IMR-90 (cell line): ENCODE results near the gene MTR. TPM values are rescaled to one million over a fixed set of nuclear protein-coding genes. Genes with fewer than 3 reads are reported as not detected.
A peak's percentile ranks its signal among the peaks of the same experiment; 100 is the strongest.

ENCODE experiments used
- ATAC-seq: fragments of 200-7000 bp; cut with Tn5 transposase; 2 replicates; pipeline ENCODE4 v1.9.1; 2020; ENCODE audit warnings: low read depth, mild to moderate bottlenecking, moderate library complexity
- BruUV-seq: library from RNA; stranded (reverse); fragments of 400-500 nt; replicated peaks from 2 replicates; lab custom pipeline; 2021; lab: Mats Ljungman, UMichigan
- CTCF ChIA-PET: fragments of 300-600 bp; formaldehyde crosslinking; extraction: SDS; loops from one replicate; lab custom pipeline; 2021; ENCODE audit warnings: antibody characterized with exemption; lab: Yijun Ruan, JAX
- POLR2A ChIA-PET: fragments of 300-600 bp; sonication (Branson Sonifier 250); formaldehyde crosslinking; loops from one replicate; lab custom pipeline; 2022; ENCODE audit warnings: antibody characterized with exemption; ENCODE audit not compliant: unreplicated experiment; lab: Charles Lee
- DNase-seq: peaks from one replicate; pipeline ENCODE4 v3.0.0; 2013
- H2AFZ ChIP-seq: replicated peaks from 2 replicates; pipeline ENCODE3; 2013; ENCODE audit warnings: low read length, mild to moderate bottlenecking; ENCODE audit not compliant: poor library complexity
- H2AK5ac ChIP-seq: 2 replicates; pipeline ENCODE4 v1.6.1; 2013; ENCODE audit warnings: low read depth, low read length, inconsistent platforms
- H2AK9ac ChIP-seq: replicated peaks from 2 replicates; pipeline ENCODE3; 2013; ENCODE audit warnings: mild to moderate bottlenecking, low read depth, low read length, moderate library complexity; ENCODE audit not compliant: poor library complexity
- H2BK120ac ChIP-seq: 2 replicates; pipeline ENCODE4 v1.6.1; 2013; ENCODE audit warnings: low read depth, low read length, inconsistent platforms
- H2BK15ac ChIP-seq: 3 replicates; pipeline ENCODE4 v1.6.1; 2013; ENCODE audit warnings: low read depth, low read length, inconsistent platforms
- H2BK20ac ChIP-seq: 2 replicates; pipeline ENCODE4 v1.6.1; 2013; ENCODE audit warnings: low read depth, mild to moderate bottlenecking, inconsistent platforms, low read length, moderate library complexity
- H2BK5ac ChIP-seq: 2 replicates; pipeline ENCODE4 v1.6.1; 2013; ENCODE audit warnings: mild to moderate bottlenecking, low read depth, low read length, inconsistent platforms; ENCODE audit not compliant: poor library complexity, severe bottlenecking
- H3K14ac ChIP-seq: replicated peaks from 2 replicates; pipeline ENCODE4 v1.6.1; 2013; ENCODE audit warnings: low read depth, low read length, inconsistent platforms
- H3K18ac ChIP-seq: 2 replicates; pipeline ENCODE4 v1.6.1; 2013; ENCODE audit warnings: low read depth, low read length, control low read depth
- H3K23ac ChIP-seq: 2 replicates; pipeline ENCODE4 v1.6.1; 2013; ENCODE audit warnings: low read depth, low read length, inconsistent platforms
- H3K27ac ChIP-seq: 2 replicates; pipeline ENCODE4 v1.5.1; 2013; ENCODE audit warnings: mild to moderate bottlenecking, control low read depth, low read length; ENCODE audit not compliant: insufficient read depth
- H3K27me3 ChIP-seq: 2 replicates; pipeline ENCODE4 v1.6.1; 2013; ENCODE audit warnings: low read length; ENCODE audit not compliant: control insufficient read depth, insufficient read depth
- H3K36me3 ChIP-seq: 2 replicates; pipeline ENCODE4 v1.6.1; 2013; ENCODE audit warnings: low read length, mixed read lengths; ENCODE audit not compliant: control insufficient read depth, insufficient read depth
- H3K4ac ChIP-seq: 2 replicates; pipeline ENCODE4 v1.6.1; 2013; ENCODE audit warnings: low read depth, low read length, inconsistent platforms
- H3K4me1 ChIP-seq: 2 replicates; pipeline ENCODE4 v1.6.1; 2013; ENCODE audit warnings: low read length, mixed read lengths; ENCODE audit not compliant: control insufficient read depth, insufficient read depth
- H3K4me2 ChIP-seq: 2 replicates; pipeline ENCODE4 v1.6.1; 2013; ENCODE audit warnings: low read depth, mild to moderate bottlenecking, control low read depth, low read length, moderate library complexity
- H3K4me3 ChIP-seq: 2 replicates; pipeline ENCODE4 v1.5.1; 2013; ENCODE audit warnings: low read depth, mild to moderate bottlenecking, control low read depth, low read length, moderate library complexity; ENCODE audit not compliant: insufficient read depth
- H3K56ac ChIP-seq: 2 replicates; pipeline ENCODE4 v1.6.1; 2013; ENCODE audit warnings: low read length, inconsistent platforms; ENCODE audit not compliant: insufficient read depth; ENCODE audit errors: extremely low read depth
- H3K79me1 ChIP-seq, 2 experiments: 2 replicates each; pipeline ENCODE4 v1.6.1; 2013; ENCODE audit warnings: low read length in 2 of 2, inconsistent platforms in 1 of 2, low read depth in 1 of 2
- H3K9ac ChIP-seq: 2 replicates; pipeline ENCODE4 v1.6.1; 2013; ENCODE audit warnings: low read depth, low read length, control low read depth
- H3K9me1 ChIP-seq: 2 replicates; pipeline ENCODE4 v1.6.1; 2013; ENCODE audit warnings: low read length, inconsistent platforms; ENCODE audit not compliant: insufficient read depth
- H3K9me3 ChIP-seq: 2 replicates; pipeline ENCODE4 v1.6.1; 2013; ENCODE audit warnings: low read length; ENCODE audit not compliant: control insufficient read depth, insufficient read depth
- H4K20me1 ChIP-seq: 2 replicates; pipeline ENCODE4 v1.6.1; 2013; ENCODE audit warnings: low read length, inconsistent platforms; ENCODE audit not compliant: insufficient read depth
- H4K5ac ChIP-seq: 2 replicates; pipeline ENCODE4 v1.6.1; 2013; ENCODE audit warnings: mild to moderate bottlenecking, low read depth, low read length, control low read depth
- H4K8ac ChIP-seq, 2 experiments: 2 replicates each; pipeline ENCODE4 v1.6.1; 2013; ENCODE audit warnings: low read depth in 2 of 2, low read length in 2 of 2, control low read depth in 1 of 2, inconsistent platforms in 1 of 2
- H4K91ac ChIP-seq: 2 replicates; pipeline ENCODE4 v1.6.1; 2013; ENCODE audit warnings: low read depth, low read length, inconsistent platforms; ENCODE audit not compliant: insufficient read depth
- CEBPB ChIP-seq: IDR thresholded peaks from 2 replicates; pipeline ENCODE4 v1.6.1; 2012; ENCODE audit warnings: low read depth, low read length, improper control_type of control experiment
- CHD1 ChIP-seq: IDR thresholded peaks from 2 replicates; pipeline ENCODE4 v1.6.1; 2012; ENCODE audit warnings: low read depth, low read length, improper control_type of control experiment
- FOS ChIP-seq: fragments of 150-350 bp; IDR thresholded peaks from 2 replicates; pipeline ENCODE4 v1.6.1; 2016; ENCODE audit warnings: low read depth, low read length
- MAFK ChIP-seq: IDR thresholded peaks from 2 replicates; pipeline ENCODE4 v1.6.1; 2012; ENCODE audit warnings: low read depth, low read length, improper control_type of control experiment
- MAZ ChIP-seq: IDR thresholded peaks from 2 replicates; pipeline ENCODE4 v1.6.1; 2012; ENCODE audit warnings: low read depth, mild to moderate bottlenecking, low read length, improper control_type of control experiment, moderate library complexity, borderline replicate concordance
- MXI1 ChIP-seq: IDR thresholded peaks from 2 replicates; pipeline ENCODE4 v1.6.1; 2012; ENCODE audit warnings: low read depth, mild to moderate bottlenecking, low read length, moderate library complexity, borderline replicate concordance
- NFE2L2 ChIP-seq: fragments of 150-350 bp; IDR thresholded peaks from 2 replicates; pipeline ENCODE4 v1.6.1; 2016; ENCODE audit warnings: low read depth, mild to moderate bottlenecking, low read length
- RAD21 ChIP-seq: IDR thresholded peaks from 2 replicates; pipeline ENCODE4 v1.6.1; 2012; ENCODE audit warnings: low read length, improper control_type of control experiment
- RCOR1 ChIP-seq: IDR thresholded peaks from 2 replicates; pipeline ENCODE4 v1.6.1; 2012; ENCODE audit warnings: mild to moderate bottlenecking, low read length, improper control_type of control experiment; ENCODE audit not compliant: insufficient replicate concordance
- SMC3 ChIP-seq: fragments of 150-350 bp; IDR thresholded peaks from 2 replicates; pipeline ENCODE4 v1.6.1; 2016; ENCODE audit warnings: low read depth, mild to moderate bottlenecking, antibody characterized with exemption, low read length, moderate library complexity
- WGBS, 2 experiments: methylation state at CpG; one replicate each; pipeline versions ENCODE4 v1.1.5 to v1.1.7; 2013; ENCODE audit warnings: missing lambda C conversion rate in 2 of 2; ENCODE audit not compliant: insufficient read length in 1 of 2; ENCODE audit errors: extremely low coverage in 2 of 2; 5-methylcytosine and 5-hydroxymethylcytosine counted together
- dilution Hi-C: fragments of 300-500 bp; cut with HindIII; formaldehyde crosslinking; loops from one replicate; pipeline ENCODE4 v1.14.3; 2018; ENCODE audit warnings: low sequenced_read_pairs; ENCODE audit not compliant: unreplicated experiment
- in situ Hi-C: fragments of 300-500 bp; cut with MboI; formaldehyde crosslinking; loops from 3 replicates; pipeline ENCODE4 v1.14.3; 2019; ENCODE audit warnings: low sequenced_read_pairs, inconsistent platforms, mixed read lengths
- intact Hi-C: fragments of 100-400 bp; cut with micrococcal nuclease; formaldehyde crosslinking; loops from 2 replicates; pipeline ENCODE4 v1.10.0; 2022
- polyA plus RNA-seq, 3 experiments: library from polyadenylated mRNA; depleted of rRNA; stranded (reverse); fragments of >200 nt; gene quantifications; 2 replicates each; pipeline ENCODE4 v1.2.3, GENCODE V29; 2012; ENCODE audit warnings: low replicate concordance in 1 of 3
- total RNA-seq: library from RNA; depleted of rRNA; stranded (reverse); fragments of >200 nt; gene quantifications from 2 replicates; pipeline ENCODE4 v1.2.3, GENCODE V29; 2012
- TF ChIP-seq, protein P1 (sequence below): fragments of 150-350 bp; IDR thresholded peaks from 2 replicates; pipeline ENCODE4 v1.6.1; 2017; ENCODE audit warnings: mild to moderate bottlenecking, antibody characterized with exemption, low read length, low read depth

Gene MTR
- total and polyA plus RNA-seq, 2 of the 4 experiments (the other 2 are of a cell fraction), result 7.7 to 31.0 TPM

DNA sequence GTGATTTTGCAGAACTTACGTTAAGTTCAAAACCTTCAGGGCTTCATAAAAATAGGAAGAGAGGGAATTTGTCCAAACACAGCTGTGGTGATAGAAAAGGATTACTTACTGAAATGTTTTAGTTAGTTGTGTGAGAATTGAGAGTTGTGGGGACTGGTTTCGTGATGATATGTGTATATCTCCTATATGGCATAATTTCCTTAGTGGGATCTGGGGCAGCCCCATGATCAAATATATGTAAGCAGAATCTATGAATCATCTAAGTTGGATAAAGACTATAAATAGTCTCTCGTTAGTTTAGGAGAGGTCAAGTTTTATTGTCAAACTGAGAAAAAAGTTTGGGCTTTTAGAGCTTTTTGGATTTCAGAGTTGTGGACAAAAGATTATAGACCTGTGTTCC is 14.9 kb downstream of the MTR start:
- no peak overlapping the region for H3K23ac ChIP-seq
- peaks cover 11% of the 10 kb centered on the region; the same call in 1 of the 2 replicates for H3K4me1 ChIP-seq
- no peak overlapping the region for H2AK9ac ChIP-seq
- CTCF ChIA-PET, result no interaction called here
- peaks cover 12 to 17% of the 10 kb centered on the region in 2 experiments for H3K79me1 ChIP-seq
- H2BK20ac ChIP-seq, result no peak overlapping the region
- 0 out of 2 replicates have a peak, but pooled peaks cover 3% of the 10 kb centered on the region for H3K9me1 ChIP-seq
- H3K56ac ChIP-seq, result no peak overlapping the region
- no peak overlapping the region for H3K4me3 ChIP-seq
- H2AK5ac ChIP-seq, result no peak overlapping the region
- ATAC-seq (no peak), DNase-seq (peak; percentile 55)
- no peaks in the 10 kb centered on the region for H4K20me1 ChIP-seq
- no peak overlapping the region for H3K4ac ChIP-seq
- in situ Hi-C loops (no loop called here), dilution Hi-C loops (no loop called here), intact Hi-C loops (no loop called here)
- POLR2A ChIA-PET, result no interaction called here
- no peak overlapping the region for H2BK15ac ChIP-seq
- WGBS, 2 experiments, result 100% methylated on average over 1 of the region's 3 CpGs
- no peak overlapping the region for H2BK120ac ChIP-seq
- no peak overlapping the region for H4K8ac ChIP-seq
- no peak overlapping the region for H4K91ac ChIP-seq
- no TSS peak for BruUV-seq
- peaks cover 14% of the 10 kb centered on the region for H3K36me3 ChIP-seq
- H3K18ac ChIP-seq, result no peak overlapping the region
- no peak overlapping the region for H4K5ac ChIP-seq
- H3K4me2 ChIP-seq, result no peak overlapping the region
- no peaks in the 10 kb centered on the region for H3K9me3 ChIP-seq
- no peak overlapping the region for H2AFZ ChIP-seq
- H2BK5ac ChIP-seq, result no peak overlapping the region
- no peak overlapping the region for H3K9ac ChIP-seq
- no peak overlapping the region for H3K14ac ChIP-seq
- H3K27me3 ChIP-seq, result no peaks in the 10 kb centered on the region
- no peak overlapping the region for H3K27ac ChIP-seq
- no peak for TF ChIP-seq SMC3
- TF ChIP-seq NFE2L2, result no peak
- no peak for TF ChIP-seq MAFK
- TF ChIP-seq RAD21, result no peak
- TF ChIP-seq, protein P1, sequence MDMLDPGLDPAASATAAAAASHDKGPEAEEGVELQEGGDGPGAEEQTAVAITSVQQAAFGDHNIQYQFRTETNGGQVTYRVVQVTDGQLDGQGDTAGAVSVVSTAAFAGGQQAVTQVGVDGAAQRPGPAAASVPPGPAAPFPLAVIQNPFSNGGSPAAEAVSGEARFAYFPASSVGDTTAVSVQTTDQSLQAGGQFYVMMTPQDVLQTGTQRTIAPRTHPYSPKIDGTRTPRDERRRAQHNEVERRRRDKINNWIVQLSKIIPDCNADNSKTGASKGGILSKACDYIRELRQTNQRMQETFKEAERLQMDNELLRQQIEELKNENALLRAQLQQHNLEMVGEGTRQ, result no peak
- TF ChIP-seq MXI1, result no peak
- TF ChIP-seq MAZ, result no peak
- TF ChIP-seq CHD1, result no peak
- no peak for TF ChIP-seq CEBPB
- TF ChIP-seq FOS, result no peak
- TF ChIP-seq RCOR1, result no peak
